NAMALWA (cell line): ENCODE data around the gene MPND.
"Not testable (repeated sequence)": the region's sequence is repeated elsewhere in the genome, so short reads cannot be mapped to it uniquely, and the experiment has no call there.

Source experiments
- DNase-seq: peaks from one replicate; pipeline ENCODE4 v3.0.0-alpha.2; 2015; ENCODE audit warnings: low spot score

MPND gene

DNA sequence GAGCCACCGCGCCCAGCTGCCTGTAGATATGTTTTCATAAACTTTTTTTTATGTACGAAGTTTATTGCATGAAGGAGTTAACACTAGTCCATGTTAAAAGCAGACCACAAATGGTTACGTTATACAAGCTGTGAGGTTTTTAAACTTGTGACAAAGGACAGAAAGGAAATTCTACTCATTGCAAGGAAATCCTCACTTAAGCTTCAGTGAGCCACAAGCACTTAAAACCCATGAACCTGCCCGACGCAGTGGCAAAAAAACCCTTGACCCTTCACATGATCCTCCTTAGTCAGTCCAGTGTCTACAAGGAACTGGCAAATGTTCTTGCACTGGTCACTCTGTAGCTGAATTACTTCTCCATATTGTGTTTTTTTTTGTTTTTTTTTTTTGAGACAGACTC is 4.2 kb downstream of the MPND start:
- DNase-seq, result no peak

DNA sequence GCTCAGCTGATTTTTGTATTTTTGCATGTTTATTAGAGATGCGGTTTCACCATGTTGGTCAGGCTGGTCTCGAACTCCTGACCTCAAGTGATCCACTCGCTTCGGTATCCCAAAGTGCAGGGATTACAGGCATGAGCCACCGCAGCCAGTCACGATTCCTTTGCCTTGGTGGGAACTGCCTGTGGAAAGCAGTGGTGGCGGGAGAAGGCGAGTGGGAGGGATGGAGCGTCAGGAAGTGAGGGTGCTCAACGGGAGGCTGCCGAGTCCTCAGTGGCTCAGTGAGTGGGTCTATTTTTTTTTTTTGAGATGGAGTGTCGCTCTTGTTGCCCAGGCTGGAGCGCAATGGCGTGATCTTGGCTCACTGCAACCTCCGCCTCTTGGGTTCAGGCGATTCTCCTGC is 5.9 kb downstream of the MPND start:
- not testable (repeated sequence) for DNase-seq

DNA sequence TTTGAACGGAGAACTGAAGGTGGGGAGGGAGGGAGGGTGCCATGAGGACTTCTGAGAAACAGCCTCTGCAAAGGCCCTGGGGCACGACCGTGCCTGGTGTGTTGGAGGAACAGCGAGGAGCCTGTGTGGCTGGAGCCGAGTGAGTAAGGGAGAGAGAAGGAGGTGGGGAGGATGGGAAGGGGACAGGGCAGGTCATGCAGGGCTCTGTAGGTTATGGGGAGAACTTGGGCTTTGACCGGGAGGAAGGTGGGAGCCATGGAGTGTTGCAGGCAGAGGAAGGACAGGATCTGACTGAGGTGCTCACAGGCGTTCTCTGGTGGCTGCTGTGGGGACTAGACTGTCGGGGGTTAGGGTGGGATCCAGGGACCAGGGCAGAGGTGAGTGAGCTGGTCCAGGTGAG is 6.7 kb downstream of the MPND start:
- DNase-seq, result no peak

DNA sequence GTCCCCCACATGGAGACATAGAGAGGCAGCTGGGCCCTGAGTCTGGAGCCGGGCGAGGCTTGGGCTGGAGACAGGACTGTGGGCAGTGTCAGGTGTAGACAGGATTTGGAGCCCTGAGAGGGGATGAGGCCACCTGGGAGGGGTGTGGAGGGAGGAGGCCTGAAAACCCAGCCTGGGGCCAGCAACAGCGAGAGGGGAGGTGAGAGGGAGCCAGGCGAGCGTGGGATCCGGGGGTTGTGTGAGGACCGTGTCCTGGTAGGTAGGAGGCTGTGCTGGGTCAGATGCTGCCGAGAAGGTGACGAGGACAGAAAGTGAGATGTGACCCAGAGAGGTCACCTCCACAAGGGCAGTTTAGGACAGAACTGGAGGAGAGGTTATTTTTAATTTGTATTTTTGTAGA is 7.4 kb downstream of the MPND start:
- DNase-seq, result no peak

DNA sequence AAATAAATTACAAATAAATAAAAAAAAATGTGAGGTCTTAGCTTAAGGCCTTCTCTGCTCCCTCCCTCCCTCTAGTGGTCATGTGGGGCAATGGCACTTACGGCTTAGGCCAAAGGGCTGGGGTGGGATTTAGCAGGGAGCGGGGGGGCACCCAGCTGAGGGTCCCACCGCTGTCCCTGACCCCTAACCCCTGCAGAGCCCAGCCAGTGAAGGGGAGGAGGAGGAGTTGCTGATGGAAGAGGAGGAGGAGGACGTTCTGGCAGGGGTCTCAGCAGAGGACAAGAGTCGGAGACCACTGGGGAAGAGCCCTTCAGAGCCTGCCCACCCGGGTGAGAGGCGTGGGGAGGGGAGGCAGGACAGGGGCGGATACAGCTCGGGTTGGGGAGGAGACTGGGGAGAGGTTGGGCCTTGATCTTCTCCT is 9.3 kb downstream of the MPND start:
- DNase-seq, result peak; percentile 82

DNA sequence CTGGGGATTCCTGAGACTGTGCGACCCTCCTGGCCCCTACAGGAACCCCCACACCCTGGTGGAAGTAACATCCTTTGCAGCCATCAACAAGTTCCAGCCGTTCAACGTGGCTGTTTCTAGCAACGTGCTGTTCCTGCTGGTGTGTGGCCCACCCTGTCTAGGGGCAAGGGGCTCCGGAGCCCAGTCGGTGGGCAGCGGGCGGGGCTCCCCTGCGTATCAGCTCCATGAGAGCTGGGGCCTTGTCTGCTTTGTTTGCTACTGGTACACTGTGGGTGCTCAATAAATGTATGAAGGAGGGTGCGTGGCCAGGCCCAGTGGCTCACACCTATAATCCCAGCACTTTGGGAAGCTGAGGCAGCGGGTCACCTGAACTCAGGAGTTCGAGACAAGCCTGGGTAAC is 10.9 kb downstream of the MPND start:
- no peak for DNase-seq

DNA sequence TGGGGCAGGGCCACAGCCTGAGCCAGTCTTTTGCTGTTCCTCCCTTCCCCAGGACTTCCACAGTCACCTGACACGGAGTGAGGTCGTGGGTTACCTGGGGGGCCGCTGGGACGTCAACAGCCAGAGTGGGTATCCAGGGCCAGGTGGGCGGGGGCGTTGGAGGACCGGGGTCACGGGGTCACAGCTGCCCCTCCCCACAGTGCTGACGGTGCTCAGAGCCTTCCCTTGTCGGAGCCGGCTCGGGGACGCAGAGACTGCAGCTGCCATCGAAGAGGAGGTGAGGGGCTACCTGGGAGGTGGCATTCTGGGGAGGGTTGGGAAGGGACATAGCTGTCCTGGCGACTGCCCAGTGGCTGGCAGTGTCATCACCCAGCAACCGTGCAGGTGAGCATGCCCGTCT is 11.5 kb downstream of the MPND start:
- no peak for DNase-seq

DNA sequence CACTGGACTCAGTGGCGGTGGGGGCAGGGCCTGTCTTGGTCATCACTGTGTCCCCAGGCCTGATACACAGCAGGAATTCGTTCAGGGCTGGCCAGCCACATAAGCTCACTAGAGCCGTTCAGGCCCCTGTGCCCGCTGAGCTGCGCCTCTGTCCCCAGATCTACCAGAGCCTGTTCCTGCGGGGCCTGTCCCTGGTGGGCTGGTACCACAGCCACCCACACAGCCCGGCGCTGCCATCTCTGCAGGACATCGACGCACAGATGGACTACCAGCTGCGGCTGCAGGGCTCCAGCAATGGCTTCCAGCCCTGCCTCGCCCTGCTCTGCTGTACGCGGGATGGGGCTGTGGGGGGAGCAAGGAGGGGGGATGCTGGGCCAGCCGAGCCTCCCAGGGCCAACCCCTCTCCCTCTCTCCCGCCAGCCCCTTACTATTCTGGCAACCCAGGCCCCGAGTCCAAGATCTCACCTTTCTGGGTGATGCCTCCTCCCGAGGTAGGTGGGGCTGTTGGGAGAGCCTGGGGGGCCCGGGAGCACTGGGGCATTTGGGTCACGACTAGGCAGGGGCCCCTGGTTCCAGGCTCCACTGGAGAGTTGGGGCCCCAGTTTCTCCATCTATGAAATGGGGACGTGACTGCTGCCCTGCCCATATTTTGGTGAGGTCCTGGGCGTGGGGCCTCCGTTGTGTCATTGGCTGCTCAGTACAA is 13.9 kb downstream of the MPND start:
- no peak for DNase-seq

DNA sequence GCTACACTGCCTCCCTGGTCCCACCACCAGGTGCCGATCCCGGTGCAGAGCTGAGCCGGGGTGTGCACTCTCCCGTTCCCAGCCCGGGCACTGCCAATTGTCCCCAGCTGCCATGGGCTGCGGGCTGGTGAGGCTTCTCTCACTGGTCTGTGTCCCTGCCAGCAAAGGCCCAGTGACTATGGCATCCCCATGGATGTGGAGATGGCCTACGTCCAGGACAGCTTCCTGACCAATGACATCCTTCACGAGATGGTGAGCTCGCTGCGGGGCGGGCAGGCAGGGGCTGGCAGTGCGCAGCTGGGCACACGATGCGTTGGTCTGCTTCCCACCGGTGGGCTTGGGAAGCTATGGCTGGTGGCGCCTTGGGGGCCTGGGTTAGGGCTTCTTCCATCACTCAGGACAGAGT is 14.6 kb downstream of the MPND start:
- DNase-seq, result no peak

DNA sequence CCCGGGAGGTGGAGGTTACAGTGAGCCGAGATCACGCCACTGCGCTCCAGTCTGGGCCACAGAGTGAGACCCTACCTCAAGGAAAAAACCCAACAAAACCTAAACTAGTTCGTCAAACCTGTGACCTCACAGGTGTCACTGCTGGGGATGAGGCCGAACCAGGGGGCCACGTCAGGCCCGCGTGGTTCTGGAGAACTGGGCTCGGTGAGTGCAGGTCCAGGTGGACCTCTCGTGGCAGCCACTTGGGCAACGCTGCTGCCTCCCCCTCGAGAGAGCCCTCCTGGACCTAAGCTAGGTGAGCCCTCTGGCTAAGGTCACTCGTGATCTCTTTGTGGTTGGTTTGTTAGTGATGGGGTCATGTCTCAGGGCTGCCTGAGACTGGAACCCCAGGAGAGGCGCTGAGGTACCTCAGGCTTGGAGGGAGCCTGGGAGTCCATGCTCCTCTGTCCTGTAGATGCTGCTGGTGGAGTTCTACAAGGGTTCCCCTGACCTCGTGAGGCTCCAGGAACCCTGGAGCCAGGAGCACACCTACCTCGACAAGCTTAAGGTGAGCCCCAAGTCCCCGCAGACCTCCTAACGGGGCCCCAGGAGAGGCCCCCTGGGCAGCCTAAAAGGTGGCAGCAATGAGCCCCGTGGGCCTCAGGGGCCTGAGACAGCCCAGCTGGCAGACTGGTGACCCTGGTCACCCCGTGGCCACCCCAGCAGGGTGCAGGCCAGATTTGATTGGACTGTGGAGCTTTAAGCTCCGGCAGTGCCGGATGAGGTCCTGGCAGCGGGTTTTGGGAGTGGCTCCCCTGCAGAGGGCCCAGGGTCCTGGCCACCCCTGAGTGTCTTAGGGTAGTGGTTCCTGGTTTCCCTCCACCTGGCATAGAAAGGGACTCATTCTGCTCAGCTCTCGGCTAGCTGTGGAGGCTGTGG is 15.6 kb downstream of the MPND start:
- DNase-seq, result no peak

DNA sequence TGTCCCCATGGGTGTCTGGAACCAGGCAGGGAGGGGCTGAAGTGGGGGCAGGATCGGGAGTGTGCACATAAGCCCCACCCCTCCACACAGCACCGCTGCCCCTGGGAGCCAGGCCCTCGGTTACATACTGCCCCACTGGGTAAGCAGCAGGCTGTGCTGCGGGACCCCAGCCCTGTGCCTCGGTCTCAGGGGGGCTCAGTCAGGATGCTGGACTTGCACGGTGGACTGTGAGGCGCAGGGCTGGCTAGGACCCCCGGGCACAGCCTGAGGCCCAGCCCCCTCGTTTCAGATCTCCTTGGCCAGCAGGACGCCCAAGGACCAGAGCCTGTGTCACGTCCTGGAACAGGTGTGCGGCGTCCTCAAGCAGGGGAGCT is 16.3 kb downstream of the MPND start:
- no peak for DNase-seq

DNA sequence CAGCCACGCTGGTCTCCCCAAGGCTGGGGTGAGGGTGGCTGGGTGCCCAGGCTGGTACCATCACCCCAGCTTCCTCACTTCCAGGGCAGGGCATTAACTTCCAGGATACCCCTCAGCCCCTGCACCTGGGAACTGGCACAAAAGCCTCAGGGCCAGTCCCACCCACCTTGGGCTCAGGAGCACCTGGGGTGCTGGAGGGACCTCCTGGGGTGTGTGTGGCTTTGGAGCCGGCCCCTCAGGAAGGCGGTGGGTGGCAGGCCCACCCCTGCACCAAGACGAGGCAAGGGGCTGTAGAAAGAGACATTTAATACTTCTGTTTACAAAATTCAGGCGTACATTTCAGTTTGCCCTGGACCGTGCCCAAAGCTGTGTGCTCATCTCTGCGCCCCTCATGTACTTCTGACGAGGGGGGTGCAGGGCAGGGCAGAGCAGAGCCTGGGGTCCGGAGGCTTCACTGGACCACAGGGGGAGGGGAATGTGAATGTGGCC is 16.8 kb downstream of the MPND start:
- DNase-seq, result no peak

DNA sequence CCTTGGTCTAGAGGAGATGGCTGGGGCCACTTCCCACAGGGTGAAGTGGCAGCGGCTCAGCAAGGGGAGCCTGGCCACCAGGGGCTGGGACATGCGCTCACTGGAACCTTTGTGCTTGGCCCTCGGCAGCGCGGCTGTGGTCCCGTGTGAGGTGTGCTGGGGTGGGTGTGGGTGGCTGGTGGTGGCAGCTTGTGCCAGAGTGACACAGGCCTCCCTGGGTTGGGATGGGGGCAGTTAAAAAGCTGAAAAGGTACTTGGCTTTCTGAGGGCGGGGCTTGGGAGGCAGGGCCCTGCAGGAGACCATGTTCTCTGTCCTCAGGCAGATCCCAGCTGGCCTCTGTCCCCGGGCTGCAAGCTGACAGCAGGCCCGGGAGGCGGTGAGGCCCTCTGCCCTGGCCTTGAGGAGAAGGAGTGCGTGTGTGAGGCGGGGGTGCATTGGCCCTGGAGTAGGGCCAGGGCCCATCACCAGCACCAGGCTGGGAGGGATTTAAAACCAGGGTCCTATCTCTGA is 17.3 kb downstream of the MPND start:
- DNase-seq, result no peak

DNA sequence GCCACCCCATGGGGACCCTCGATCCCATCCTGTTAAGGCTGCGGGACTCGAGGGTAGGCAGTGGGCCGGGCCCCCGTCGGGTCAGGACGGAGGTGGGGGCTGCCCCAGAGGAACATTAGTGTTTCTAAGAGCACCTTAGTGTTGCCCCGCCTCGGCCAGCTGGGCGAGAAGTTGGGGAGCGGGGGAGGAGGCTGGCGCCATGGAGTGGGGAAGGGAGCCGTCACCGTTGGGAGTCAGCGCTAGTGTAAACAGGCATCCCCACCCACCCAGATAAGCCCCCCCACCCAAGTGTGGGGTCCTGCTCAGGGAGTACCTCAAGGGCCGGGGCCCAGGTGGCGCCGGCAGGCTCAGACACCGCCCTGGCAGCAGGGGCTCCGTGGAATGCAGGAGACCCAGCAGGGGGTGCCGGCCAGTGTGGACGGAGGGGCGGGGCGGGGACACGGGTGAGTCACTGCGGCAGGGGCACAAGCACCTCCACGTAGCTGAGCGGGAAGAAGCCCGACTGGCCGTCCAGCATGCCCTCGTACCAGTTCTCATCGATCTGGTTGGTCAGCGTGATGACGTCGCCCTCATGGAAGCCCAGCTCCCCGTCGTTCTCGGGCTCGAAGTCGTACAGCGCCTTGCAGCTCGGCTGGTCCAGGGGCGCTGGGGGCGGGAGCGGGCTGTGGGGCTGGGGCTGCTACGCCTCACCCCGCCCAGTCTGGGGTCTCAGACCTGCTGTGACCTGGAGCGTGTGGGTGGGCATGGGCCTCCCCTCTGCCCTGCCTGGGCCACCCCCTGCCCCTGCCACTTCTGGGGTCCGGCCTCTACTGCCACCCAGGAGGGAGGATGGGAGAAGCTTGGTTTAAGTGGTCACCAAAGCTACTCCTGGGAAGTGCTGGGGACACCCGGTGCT is 18.0 kb downstream of the MPND start:
- DNase-seq, result no peak

DNA sequence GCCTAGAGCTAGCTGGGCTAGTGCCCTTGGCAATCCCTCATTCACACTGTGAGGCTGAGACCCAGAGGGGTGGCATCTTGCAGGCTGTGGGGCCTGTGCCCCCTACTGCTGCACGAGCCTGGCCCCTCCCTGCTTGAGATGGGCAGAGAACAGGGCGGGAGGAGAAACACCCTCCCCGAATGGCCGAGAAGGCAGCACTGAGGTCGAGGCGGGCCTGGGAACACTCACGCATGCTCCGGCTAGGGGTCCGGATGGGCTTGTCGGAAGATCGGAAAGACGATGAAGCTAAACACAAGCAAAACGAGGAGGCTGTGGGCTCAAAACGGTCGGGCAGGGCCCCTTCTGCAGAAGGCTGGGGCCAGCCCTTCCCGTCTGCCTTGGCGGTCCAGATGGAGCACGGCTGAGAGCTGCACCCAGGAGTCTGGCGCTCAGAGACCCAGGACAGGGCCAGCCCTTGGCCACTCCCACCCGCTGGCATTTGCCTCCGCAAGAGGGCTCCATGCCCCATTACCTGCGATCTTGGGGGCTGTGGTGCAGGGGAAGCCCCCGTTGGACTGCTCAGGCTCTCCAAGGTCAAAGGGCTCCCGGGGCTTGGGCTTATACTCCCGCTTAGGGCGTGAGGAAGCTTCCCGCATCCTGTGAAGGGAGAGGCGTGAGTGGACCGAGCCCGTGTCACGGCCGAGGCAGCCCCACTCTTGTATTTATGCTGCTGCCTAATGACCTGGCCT is 18.9 kb downstream of the MPND start:
- no peak for DNase-seq

DNA sequence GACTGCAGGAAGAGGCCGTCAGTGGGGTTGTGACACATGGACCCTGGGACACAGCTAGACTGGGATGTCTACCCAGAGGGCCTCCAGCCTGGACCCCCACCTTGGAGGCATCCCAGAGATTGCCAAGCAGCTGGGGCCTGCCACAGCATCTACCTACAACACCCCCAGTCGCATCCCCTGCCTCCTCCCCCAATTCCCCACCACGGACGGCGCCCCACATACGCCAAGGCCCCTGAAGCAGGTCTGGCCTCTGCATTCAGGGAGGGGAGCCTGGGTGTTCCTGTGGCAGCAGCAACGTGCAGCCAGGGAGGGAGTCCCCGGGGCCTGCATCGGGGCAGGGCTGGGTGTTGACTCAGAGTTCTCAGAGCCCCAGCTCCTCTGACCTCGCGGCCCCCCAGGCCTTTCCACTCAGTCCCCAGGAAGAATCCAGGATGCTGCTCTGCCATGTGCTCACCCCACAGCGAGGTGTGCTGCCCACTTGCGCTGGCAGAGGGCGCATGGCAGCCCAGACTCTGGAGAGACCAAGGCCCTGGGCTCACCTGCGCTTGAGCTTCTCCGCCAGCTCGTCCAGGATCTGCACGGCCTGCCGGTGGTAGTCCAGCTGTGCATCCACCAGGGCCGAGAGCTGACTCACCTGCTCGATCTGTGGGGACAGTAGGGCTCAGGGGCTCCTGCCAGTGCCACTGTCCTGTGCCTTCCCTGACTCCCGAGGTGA is 19.6 kb downstream of the MPND start:
- DNase-seq, result no peak

DNA sequence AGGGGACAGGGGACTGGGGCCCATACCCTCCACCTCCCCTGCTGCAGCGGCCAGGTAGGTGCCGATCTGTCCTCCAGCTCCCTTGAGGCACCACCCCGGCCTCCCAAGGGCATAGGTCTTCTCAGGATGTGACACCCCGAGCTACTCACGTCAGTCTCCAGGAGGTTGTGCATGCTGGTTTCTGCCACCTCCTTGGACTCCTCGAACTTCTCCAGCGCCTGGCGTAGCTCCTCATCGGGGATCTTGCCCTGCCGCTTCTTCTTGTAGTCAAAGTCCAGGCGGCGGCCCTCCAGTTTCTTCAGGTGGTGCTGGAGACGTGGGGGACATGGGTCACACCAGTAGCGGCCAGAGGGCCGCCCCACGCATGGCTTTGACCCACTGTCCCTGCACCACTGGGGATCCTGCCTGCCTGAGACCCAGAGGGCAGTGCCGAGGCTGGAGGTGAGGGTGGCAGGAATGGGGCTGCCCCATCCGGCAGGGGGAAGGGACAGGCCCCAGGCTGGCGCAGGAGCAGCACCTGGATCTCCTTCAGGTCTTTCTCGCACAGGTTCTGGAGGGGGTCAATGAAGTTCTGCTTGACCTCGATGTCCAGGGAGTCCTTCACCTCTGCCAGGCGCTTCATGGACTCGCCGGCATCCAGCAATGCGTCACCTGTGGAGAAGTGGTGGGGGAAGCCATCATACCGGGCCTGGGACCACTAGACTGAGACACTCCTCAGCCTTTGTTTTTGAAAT is 20.4 kb downstream of the MPND start:
- no peak for DNase-seq

DNA sequence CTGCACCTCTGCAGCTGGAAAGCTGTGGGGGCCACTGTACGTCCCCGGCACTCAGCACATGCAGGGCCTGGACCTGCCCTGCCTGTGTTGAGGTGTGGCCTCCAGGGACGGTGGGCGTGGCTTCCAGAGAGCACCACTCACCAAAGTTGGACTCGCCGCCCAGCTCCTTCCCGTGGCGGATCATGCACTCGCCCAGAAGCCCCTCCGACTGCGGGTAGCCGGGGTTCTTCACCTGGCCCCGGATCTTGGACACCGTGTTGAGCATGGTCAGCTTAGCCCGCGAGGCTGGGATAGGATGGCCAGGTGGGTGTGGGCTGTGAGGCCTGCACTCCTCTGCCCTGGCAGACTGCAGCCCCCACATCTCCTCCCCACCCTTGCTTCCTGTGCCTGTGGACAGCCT is 22.0 kb downstream of the MPND start:
- DNase-seq, result no peak

DNA sequence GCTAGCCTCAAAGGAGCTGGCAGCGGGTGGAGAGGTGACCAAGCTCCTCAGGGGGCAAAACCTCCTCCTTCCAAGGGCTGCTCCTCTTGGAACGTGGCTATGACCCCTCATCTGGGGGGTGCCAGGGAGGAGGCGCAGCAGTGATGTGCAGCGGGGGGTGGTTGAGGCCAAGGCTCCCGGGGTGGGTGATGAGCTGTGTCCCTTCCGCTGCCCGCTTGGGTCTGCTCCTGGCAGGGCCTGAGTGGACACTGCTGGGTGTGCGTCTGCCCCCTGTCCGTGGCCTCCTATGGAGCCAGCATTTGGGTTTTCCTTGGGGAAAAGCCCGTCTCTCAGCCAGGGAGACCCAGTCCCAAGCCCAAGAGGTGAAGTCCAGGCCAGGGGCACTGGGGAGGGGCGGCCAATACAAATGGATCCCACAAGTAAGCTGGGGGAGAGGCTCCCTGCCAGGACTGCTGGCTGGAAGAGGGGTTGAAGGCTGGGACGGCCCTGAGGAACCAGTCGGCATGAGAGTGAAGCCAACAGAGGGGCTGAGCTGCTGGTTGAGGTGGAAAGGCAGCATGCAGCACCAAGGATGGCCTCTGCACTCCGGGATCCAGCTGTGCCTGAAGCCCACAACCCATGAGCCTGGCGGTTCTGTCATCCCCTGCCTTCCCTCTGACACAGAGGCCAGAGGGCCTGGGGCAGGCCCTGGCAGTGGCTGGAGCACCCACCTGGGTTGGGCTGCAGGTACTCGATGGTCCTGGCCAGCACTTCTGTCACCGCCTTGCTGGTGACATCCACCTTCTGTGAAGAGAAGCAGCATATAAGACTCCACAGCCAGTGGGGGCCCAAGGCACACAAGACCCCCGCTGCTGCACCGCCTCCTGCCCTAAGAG is 22.7 kb downstream of the MPND start:
- no peak for DNase-seq
